ENCODE measurements around the gene SNCAIP. TPM values are rescaled to one million over a fixed set of nuclear protein-coding genes. Genes with fewer than 3 reads are reported as not detected.

Gene SNCAIP
- total RNA-seq, 1 experiment from 2014 or later: 3.0 TPM

- Histone ChIP-seq H3K79me1 (ENCODE audit: insufficient read depth, low read depth, low read length, poor library complexity, severe bottlenecking) (no peaks in the 10 kb centered on the region), H3K4ac (ENCODE audit: low read depth, low read length) (no peak overlapping the region), H4K91ac (ENCODE audit: insufficient read length, low read depth, low read length) (no peak overlapping the region), H2BK15ac (ENCODE audit: low read depth, low read length) (no peak overlapping the region), H2BK5ac (ENCODE audit: insufficient read length, low read length) (no peak overlapping the region), H4K8ac (replicated peaks; ENCODE audit: insufficient read length, low read depth, low read length) (no peak overlapping the region), H2BK12ac (ENCODE audit: insufficient read length, low read depth, low read length) (no peak overlapping the region), H3K4me2 (ENCODE audit: insufficient read depth, insufficient read length, low read length) (no peak overlapping the region), H3K9me3 (ENCODE audit: control insufficient read depth, low read depth, low read length) (no peaks in the 10 kb centered on the region), H3K14ac (ENCODE audit: insufficient read depth, low read length) (no peak overlapping the region), H3K56ac (ENCODE audit: insufficient read length, low read depth, low read length) (no peak overlapping the region), H2AFZ (ENCODE audit: low read length) (no peak overlapping the region), H2BK20ac (ENCODE audit: low read depth, low read length, poor library complexity, severe bottlenecking) (no peak overlapping the region), H3K27me3 (ENCODE audit: insufficient read depth, low read length) (no peaks in the 10 kb centered on the region), H3K4me1 (ENCODE audit: insufficient read depth, low read length) (0 out of 2 replicates have a peak, but pooled peaks cover 3% of the 10 kb centered on the region), H2BK120ac (ENCODE audit: low read depth, low read length, poor library complexity, severe bottlenecking) (no peak overlapping the region), H3K27ac (ENCODE audit: insufficient read length, low read depth, low read length) (no peak overlapping the region), H3T11ph (ENCODE audit: low read length) (no peak overlapping the region), H3K9ac (ENCODE audit: extremely low read depth, insufficient read length, low read length) (no peak overlapping the region), H4K5ac (ENCODE audit: insufficient read length, low read depth, low read length) (no peak overlapping the region), H3K23ac (ENCODE audit: insufficient read length, low read depth, low read length) (no peak overlapping the region), H2AK5ac (ENCODE audit: insufficient read length, low read length) (no peak overlapping the region), H4K20me1 (ENCODE audit: control insufficient read depth, insufficient read depth, insufficient read length) (no peaks in the 10 kb centered on the region), H3K23me2 (ENCODE audit: insufficient read length, low read depth, low read length, poor library complexity, severe bottlenecking) (no peaks in the 10 kb centered on the region), H3K18ac (ENCODE audit: insufficient read length, low read depth, low read length) (no peak overlapping the region), H3K79me2 (ENCODE audit: insufficient read depth, low read length) (no peaks in the 10 kb centered on the region)
- peaks cover 9 to 11% of the 10 kb centered on the region in 2 experiments for H3K4me1 Mint-ChIP-seq
- WGBS (ENCODE audit: extremely low coverage, insufficient read length, low lambda C conversion rate): no CpG with 5 or more reads among the region's 3 CpGs
- TF ChIP-seq CTCF (conservative IDR thresholded peaks at IDR 0.05): no peak
- H3K27me3 Mint-ChIP-seq (ENCODE audit: low read depth): no peaks in the 10 kb centered on the region
- H3K36me3 Mint-ChIP-seq (ENCODE audit: insufficient read depth in 1 of 3, low read depth in 3 of 3): no peaks in the 10 kb centered on the region
- H3K27ac Mint-ChIP-seq: no peak overlapping the region
- DNase-seq: no peak
- no peak overlapping the region for H3K4me3 Mint-ChIP-seq
- H3K9me3 Mint-ChIP-seq: no peaks in the 10 kb centered on the region
These were observed 93.7 kb downstream of the SNCAIP start for GRCh38 chr5:122405751-122406150.
